Right lobe of liver (tissue), 4 donors: ENCODE data around the gene OTUD5.

Source experiments
- POLR2A ChIP-seq: fragments of 450-650 bp; IDR thresholded peaks from one replicate; pipeline ENCODE4 v1.6.1; 2017; ENCODE audit warnings: antibody characterized with exemption, mild to moderate bottlenecking
- TF ChIP-seq, protein P1 (sequence below), 4 donors: fragments of 200-600 bp in 3 of 4; fragments of 450-650 bp in 1 of 4; IDR thresholded peaks; one replicate each; pipeline versions ENCODE4 v1.5.1 to v1.8.0; 2016 to 2022; ENCODE audit warnings: antibody characterized with exemption in 4 of 4, mild to moderate bottlenecking in 2 of 4
- donor health status: DM: no; HTN: no; CAD: no.
- donor health status: DM: no; HTN: no; CAD: no.
- donor health status: DM: no; HTN: yes; CAD: no.

DNA sequence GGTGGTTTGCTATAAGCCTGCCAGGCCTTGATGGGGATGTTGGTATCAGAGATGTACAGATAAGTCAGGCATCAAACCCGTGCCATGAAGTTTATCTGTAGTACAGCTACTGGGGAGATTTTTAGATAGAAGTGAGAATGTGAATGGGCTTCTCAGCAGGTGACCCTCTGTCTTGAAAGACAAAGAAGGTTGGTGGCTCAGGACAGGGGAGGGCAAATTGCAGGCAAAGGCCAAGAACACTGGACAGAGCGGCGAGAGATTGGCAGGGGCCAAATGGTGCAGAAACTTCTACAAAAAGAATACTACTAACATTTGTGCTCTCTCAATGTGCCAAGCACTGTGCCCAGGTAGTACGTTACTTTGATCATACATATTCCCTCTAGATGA, 36.7 kb downstream of the OTUD5 start:
- no peak for TF ChIP-seq POLR2A
- TF ChIP-seq, protein P1, sequence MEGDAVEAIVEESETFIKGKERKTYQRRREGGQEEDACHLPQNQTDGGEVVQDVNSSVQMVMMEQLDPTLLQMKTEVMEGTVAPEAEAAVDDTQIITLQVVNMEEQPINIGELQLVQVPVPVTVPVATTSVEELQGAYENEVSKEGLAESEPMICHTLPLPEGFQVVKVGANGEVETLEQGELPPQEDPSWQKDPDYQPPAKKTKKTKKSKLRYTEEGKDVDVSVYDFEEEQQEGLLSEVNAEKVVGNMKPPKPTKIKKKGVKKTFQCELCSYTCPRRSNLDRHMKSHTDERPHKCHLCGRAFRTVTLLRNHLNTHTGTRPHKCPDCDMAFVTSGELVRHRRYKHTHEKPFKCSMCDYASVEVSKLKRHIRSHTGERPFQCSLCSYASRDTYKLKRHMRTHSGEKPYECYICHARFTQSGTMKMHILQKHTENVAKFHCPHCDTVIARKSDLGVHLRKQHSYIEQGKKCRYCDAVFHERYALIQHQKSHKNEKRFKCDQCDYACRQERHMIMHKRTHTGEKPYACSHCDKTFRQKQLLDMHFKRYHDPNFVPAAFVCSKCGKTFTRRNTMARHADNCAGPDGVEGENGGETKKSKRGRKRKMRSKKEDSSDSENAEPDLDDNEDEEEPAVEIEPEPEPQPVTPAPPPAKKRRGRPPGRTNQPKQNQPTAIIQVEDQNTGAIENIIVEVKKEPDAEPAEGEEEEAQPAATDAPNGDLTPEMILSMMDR (IDR thresholded peaks at IDR 0.05), result no peak
